ENCODE results near the gene CD34.

DNA sequence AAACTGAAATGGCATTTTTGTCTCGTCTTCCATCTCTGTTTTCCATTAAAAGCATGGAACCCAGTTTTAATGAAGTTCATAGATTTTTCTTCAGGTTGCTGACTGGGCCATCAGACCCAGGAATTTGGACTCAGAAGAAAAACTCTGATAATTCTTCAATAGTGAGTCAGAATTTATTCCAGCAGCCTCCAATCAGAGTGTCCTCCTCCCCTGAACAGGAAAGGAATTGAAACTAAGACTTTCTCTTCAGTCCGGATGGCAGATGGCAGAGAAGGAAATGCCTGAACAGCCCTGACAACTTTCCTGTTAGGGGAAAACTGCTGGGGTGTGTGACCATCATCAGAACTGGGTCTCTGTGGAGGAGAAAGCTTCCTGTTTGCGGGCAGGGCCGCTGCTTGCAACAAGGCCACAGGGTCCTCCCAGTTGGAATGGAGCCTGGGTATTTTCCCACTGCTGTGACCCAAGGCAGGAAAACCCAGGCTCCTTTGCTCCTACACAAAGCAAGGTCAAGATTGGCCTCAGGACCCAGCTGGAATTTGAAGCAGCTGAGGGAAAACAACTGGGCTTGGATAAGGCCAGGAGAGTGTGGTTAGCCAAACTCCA lies 20.7 kb downstream of the CD34 start:
- TF ChIP-seq CSDC2 (CRISPR knock-in tag; IDR thresholded peaks at IDR 0.05): no peak
- TF ChIP-seq, protein P1, sequence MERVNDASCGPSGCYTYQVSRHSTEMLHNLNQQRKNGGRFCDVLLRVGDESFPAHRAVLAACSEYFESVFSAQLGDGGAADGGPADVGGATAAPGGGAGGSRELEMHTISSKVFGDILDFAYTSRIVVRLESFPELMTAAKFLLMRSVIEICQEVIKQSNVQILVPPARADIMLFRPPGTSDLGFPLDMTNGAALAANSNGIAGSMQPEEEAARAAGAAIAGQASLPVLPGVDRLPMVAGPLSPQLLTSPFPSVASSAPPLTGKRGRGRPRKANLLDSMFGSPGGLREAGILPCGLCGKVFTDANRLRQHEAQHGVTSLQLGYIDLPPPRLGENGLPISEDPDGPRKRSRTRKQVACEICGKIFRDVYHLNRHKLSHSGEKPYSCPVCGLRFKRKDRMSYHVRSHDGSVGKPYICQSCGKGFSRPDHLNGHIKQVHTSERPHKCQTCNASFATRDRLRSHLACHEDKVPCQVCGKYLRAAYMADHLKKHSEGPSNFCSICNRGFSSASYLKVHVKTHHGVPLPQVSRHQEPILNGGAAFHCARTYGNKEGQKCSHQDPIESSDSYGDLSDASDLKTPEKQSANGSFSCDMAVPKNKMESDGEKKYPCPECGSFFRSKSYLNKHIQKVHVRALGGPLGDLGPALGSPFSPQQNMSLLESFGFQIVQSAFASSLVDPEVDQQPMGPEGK (CRISPR knock-in tag; IDR thresholded peaks at IDR 0.05; ENCODE audit: borderline replicate concordance): no peak
- TF ChIP-seq ARNTL (CRISPR knock-in tag; IDR thresholded peaks at IDR 0.05; ENCODE audit: borderline replicate concordance, low read depth): no peak
- no peak for TF ChIP-seq ZC3H10 (CRISPR knock-in tag; IDR thresholded peaks at IDR 0.05)

Measured in SK-N-SH treated with all-trans-retinoic acid at 6 μM for 48 hours (cell line).